ENCODE results near the gene RET. TPM values are rescaled to one million over a fixed set of nuclear protein-coding genes. Genes with fewer than 3 reads are reported as not detected.

The RET gene
- total RNA-seq, 2 donors from 2014 or later: 0.14 TPM; not detected in 1

DNA sequence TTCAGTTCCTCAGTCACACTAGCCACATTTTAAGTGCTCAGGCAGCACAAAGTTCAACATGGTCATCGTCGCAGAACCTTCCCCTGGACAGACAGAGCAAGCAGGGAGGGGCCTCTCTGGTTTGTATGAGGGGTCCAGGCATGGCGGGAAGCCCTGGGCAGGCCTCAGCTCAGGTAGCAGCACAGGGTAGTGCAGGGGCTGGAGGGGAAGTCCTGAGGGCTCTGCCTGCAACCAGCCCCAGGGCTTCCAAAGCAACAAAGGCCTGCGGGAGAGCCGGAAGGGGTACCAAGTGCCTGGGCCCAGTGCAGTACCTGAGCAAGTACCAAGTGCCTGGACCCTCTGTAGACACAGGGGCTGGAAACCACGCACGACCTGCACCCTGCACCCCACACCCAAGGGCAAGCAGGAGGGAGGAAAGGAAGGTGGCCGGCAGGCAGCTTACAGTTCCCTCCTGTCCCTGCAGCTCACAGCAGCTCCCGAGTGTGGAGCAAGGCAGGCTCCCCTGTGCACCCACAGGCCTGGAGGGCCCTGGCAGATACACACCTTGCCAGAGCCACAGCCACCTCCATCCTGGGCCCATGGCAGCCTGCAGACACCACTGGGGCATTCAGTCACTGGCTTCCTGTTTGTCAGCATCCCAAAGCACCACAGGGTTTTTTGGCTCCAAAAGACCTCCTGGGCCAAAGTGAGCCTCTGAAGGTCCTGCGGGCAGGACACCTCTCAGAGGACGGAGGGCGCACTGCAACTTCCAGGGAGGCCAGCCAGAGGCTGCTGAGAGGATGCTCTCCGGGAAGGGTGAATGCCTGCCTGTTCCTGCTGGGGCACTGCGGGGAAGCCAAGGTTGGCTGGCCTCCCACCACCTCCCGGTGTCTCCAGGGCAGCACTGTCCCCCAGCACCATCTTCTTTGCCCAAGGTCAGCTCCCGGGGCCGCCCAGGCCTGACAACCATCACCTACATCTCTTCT, 6.5 kb upstream of the RET start:
- H3K36me3 ChIP-seq: no peaks in the 10 kb centered on the region
- DNase-seq (ENCODE audit: low spot score): no peak
- no peaks in the 10 kb centered on the region for H3K27me3 ChIP-seq (replicated peaks; ENCODE audit: insufficient read depth)
- no peaks in the 10 kb centered on the region for H3K9me3 ChIP-seq
- TF ChIP-seq, protein P1, sequence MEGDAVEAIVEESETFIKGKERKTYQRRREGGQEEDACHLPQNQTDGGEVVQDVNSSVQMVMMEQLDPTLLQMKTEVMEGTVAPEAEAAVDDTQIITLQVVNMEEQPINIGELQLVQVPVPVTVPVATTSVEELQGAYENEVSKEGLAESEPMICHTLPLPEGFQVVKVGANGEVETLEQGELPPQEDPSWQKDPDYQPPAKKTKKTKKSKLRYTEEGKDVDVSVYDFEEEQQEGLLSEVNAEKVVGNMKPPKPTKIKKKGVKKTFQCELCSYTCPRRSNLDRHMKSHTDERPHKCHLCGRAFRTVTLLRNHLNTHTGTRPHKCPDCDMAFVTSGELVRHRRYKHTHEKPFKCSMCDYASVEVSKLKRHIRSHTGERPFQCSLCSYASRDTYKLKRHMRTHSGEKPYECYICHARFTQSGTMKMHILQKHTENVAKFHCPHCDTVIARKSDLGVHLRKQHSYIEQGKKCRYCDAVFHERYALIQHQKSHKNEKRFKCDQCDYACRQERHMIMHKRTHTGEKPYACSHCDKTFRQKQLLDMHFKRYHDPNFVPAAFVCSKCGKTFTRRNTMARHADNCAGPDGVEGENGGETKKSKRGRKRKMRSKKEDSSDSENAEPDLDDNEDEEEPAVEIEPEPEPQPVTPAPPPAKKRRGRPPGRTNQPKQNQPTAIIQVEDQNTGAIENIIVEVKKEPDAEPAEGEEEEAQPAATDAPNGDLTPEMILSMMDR (IDR thresholded peaks at IDR 0.05): no peak
- no peaks in the 10 kb centered on the region for H3K4me1 ChIP-seq (ENCODE audit: control insufficient read depth in 1 of 2, low read depth in 2 of 2)
- H3K4me3 ChIP-seq: no peak overlapping the region
- H3K27ac ChIP-seq: no peak overlapping the region
- ATAC-seq (ENCODE audit: insufficient number of reproducible peaks, low FRiP score, low read depth): no peak

DNA sequence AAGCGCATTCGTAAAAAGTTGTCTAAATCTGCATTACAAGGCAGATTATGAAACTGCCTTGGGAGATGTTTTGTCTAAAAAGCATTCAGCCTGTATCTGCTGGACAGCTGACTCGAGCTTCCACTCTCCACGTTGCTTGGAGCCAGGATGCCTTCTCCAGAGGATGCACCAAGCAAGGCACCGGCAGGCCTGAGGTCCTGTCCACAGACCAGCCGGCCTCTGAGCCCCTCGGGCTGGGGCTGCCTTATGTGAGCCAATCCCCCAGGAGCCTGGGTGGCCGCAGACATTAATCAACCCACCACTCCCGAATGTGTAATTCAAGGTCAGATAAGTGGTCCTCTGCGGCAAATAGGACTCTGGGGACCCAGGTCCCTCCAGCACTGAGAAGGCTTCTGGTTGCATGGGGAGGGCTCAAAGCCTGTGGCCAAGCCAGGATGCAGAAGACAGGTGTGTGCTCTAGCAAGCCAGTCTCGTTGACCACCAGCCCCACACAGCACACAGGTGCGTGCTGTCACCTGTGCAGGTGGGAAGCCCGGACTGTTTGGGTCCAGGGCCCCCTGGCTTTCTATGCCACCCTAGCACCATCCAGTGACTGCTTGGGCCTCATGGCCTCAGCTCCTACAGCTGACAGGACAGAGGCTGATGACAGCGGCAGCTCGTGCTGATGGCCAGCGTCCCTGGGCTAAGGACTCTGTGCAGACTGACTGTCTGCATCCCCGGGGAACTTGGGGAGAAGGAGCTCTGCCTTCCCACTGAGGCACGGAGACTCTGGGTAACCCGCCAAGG, 4.8 kb upstream of the RET start:
- TF ChIP-seq, protein P1 (IDR thresholded peaks at IDR 0.05): no peak
- Histone ChIP-seq H3K27ac (no peak overlapping the region), H3K36me3 (no peaks in the 10 kb centered on the region), H3K4me1 (ENCODE audit: control insufficient read depth in 1 of 2, low read depth in 2 of 2) (peaks cover 0 to 6% of the 10 kb centered on the region in 2 donors), H3K9me3 (no peaks in the 10 kb centered on the region), H3K4me3 (no peak overlapping the region), H3K27me3 (replicated peaks; ENCODE audit: insufficient read depth) (no peaks in the 10 kb centered on the region)
- no peak for ATAC-seq (ENCODE audit: insufficient number of reproducible peaks, low FRiP score, low read depth)
- DNase-seq (ENCODE audit: low spot score): no peak

DNA sequence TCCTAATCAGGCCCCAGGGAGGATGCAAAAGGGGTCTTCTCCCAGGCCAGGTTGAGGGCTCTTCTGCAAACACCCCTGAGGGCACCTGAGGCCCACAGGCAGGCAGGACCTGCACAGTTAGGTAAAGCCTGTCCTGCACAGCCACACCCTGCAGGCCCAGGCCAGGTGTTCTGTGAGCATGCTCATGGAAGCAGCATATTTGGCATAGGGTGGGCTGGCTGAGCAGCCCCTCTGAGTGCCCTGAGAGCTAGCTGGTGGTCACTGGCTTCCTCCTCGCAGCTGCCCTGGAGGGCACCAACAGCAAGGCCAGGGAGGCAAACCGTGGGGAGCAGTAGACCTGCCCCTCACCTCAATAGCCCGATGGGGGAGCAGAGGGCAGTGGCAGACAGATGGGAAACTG, 3.7 kb upstream of the RET start:
- Histone ChIP-seq H3K27me3 (replicated peaks; ENCODE audit: insufficient read depth) (no peaks in the 10 kb centered on the region), H3K9me3 (no peaks in the 10 kb centered on the region), H3K36me3 (no peaks in the 10 kb centered on the region), H3K27ac (no peak overlapping the region), H3K4me3 (no peak overlapping the region), H3K4me1 (ENCODE audit: control insufficient read depth in 1 of 2, low read depth in 2 of 2) (peaks cover 0 to 11% of the 10 kb centered on the region in 2 donors)
- ATAC-seq (ENCODE audit: insufficient number of reproducible peaks, low FRiP score, low read depth): no peak
- TF ChIP-seq, protein P1 (IDR thresholded peaks at IDR 0.05): no peak
- DNase-seq (ENCODE audit: low spot score): no peak

DNA sequence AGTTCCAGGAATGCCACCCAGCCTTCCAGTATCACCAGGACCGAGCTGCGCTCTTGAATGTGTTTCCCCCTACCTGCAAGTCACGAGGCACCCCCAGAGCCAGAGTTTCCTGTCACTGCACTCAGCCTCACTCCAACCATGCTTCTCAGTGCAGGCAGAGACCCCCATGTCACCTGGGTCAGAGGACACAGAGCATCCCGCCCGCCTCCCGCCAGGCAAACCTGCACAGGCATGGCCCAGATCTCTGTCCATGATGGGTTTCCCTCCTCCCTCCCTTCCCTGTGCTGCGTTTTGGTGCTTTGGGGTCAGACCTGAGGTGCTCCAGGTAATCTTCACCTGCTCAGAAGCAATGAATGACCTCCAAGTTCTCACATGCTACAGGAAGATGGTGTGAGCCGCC, 3.1 kb upstream of the RET start:
- no peak for ATAC-seq (ENCODE audit: insufficient number of reproducible peaks, low FRiP score, low read depth)
- Histone ChIP-seq H3K27me3 (replicated peaks; ENCODE audit: insufficient read depth) (no peaks in the 10 kb centered on the region), H3K36me3 (no peaks in the 10 kb centered on the region), H3K4me1 (ENCODE audit: control insufficient read depth in 1 of 2, low read depth in 2 of 2) (peaks cover 0 to 11% of the 10 kb centered on the region in 2 donors), H3K27ac (no peak overlapping the region), H3K4me3 (no peak overlapping the region), H3K9me3 (no peaks in the 10 kb centered on the region)
- TF ChIP-seq, protein P1 (IDR thresholded peaks at IDR 0.05): no peak
- no peak for DNase-seq (ENCODE audit: low spot score)

DNA sequence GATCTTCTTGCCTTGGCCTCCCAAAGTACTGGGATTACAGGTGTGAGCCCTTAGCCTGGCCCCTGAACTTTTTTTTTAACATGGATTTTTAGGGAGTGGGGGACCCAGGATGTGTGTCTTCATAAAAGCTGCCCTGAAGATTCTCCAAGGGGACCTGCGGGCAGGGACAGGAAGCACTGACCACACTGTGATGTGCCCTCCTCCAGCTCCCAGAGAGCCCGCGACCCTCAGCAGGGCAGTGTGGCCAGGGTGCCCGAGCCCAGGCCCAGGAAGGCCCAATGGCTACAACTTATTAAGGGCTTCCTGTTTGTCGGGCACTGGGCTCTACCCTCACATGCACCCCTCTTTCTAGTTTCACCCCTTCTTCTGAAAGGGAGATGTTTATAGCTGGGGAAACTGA, 2.5 kb upstream of the RET start:
- peaks cover 0 to 11% of the 10 kb centered on the region in 2 donors for H3K4me1 ChIP-seq (ENCODE audit: control insufficient read depth in 1 of 2, low read depth in 2 of 2)
- DNase-seq (ENCODE audit: low spot score) (no peak), ATAC-seq (ENCODE audit: insufficient number of reproducible peaks, low FRiP score, low read depth) (no peak)
- no peaks in the 10 kb centered on the region for H3K36me3 ChIP-seq
- no peaks in the 10 kb centered on the region for H3K27me3 ChIP-seq (replicated peaks; ENCODE audit: insufficient read depth)
- H3K4me3 ChIP-seq: no peak overlapping the region
- H3K27ac ChIP-seq: no peak overlapping the region
- H3K9me3 ChIP-seq: no peaks in the 10 kb centered on the region
- TF ChIP-seq, protein P1 (IDR thresholded peaks at IDR 0.05): no peak

Data from thoracic aorta (tissue), 2 donors.